ENCODE results near the gene ATPAF2.

ATPAF2 gene

DNA sequence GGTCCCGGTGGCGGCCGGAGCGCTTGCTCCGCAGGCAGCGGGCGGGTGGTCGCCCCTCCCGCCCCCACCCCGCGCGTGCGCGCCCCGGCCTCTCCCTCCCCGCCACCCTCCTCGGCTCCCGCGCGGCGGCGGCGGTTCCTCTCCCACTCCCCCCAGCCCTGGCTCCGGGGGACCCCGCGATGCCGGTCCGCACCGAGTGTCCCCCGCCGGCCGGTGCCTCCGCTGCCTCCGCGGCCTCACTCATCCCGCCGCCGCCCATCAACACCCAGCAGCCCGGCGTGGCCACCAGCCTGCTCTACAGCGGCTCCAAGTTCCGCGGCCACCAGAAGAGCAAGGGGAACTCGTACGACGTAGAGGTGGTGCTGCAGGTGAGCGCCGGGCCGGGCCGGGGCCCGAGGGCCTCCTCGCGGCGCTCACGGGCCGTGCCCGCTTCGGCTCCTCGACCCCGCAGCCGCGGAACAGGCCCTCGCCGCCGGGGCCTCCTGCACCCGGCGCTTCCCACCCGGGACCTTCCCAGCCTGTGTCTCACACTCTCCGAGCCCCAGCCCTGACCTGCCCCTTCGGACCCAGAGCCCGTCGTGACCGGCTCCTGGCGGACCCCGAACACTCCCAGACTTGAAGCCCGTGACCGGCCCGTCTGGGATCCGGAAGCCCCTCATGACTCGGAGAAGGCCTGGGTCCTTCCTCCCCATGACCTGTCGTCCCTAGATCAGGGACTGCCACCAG is 730 bp upstream of the ATPAF2 start:
- DNase-seq, result no peak

GRCh38 chr17:18038149-18038850 is 668 bp downstream of the ATPAF2 start:
- no peak for DNase-seq

- no peak for DNase-seq
Observed at GRCh38 chr17:18037486-18037885, 1.5 kb downstream of the ATPAF2 start.

GRCh38 chr17:18035704-18036103 is 3.3 kb downstream of the ATPAF2 start:
- DNase-seq, result no peak

- peak; percentile 75 for DNase-seq
Observed at GRCh38 chr17:18033442-18034099, 5.4 kb downstream of the ATPAF2 start.

- DNase-seq, result no peak
Observed at GRCh38 chr17:18031955-18032354, 7.0 kb downstream of the ATPAF2 start.

GRCh38 chr17:18028952-18029540 is 9.9 kb downstream of the ATPAF2 start:
- no peak for DNase-seq

DNA sequence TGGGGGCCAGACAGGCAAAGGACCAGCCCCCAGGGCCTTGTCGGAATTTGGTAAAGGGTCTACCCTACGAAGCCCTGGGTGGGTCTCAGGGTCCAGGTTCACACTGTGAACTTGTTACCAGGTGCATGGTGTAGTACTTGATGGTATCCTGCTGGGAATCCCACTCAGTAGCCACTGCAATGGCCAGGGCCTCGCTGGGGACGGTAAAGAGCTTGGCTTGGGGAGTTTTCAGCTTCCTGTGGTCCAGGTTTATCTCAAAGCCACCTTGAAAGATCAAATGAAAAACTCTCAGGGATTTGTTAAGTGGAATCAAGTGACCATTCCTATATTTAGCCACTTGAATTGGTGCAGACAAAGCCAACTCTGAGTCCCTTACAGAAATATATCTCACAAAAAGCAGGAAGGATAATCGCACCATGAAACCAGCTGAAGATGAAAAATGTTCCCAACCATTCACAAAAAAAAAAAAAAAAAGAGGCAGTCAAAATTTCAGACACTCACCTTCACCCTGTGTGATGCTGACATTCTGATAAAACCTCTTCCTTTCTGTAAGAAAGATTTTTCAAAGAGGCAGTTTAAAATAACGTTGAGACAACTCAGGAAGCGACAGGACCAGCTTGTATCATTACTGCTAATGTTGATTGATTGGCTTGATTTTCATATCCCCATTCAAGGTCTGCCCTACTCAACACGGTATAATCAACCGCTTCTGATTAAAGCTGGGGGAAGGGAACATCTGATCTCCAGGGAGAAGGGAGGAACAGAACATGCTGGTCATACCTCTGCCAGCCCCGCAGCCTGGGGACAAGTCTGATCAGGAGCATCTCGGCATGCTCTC is 10.6 kb downstream of the ATPAF2 start:
- DNase-seq, result no peak

DNA sequence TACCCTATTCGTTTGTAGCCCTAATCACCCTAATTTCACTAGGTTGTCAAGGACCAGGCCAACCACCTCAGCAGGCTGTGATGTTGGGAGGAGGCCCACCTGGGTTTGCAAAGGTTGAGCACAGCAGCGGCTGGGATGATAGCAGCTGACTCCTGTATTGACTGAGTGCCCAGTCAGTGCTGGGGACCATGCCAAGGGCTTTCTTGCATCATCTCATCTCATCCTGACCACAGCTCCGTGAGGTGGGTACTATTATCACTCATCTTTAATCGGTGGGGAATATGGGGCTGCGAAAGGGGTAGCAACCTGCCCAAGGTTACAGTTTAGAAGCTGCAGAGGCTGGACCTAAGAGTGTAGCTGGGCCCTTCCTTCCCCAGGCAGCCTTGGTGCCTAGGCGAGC is 11.7 kb downstream of the ATPAF2 start:
- DNase-seq, result no peak

- no peak for DNase-seq
Observed at GRCh38 chr17:18025945-18026776, 12.8 kb downstream of the ATPAF2 start.

- no peak for DNase-seq
Observed at GRCh38 chr17:18025241-18025944, 13.6 kb downstream of the ATPAF2 start.

GRCh38 chr17:18021372-18021771 is 17.6 kb downstream of the ATPAF2 start:
- DNase-seq, result no peak

DNA sequence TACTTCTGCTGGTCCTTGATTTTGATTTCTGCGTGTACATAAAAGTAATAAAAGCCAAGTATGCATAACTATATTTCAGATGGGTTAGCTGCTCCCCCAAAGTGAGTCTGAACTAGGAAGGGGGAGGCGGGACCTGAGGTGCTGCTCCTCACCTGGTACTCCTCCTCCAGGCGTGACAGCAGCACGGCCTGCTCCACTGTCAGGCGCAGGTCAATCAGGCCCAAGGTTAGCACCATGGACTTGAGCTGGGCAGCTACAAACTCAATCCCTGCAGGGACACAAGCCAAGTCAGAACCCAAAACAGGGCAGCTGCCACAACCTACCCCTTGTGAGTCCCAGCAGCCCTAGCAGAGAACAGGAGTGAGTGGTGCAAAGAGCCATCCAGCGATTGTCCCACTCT is 18.0 kb downstream of the ATPAF2 start:
- no peak for DNase-seq

DNA sequence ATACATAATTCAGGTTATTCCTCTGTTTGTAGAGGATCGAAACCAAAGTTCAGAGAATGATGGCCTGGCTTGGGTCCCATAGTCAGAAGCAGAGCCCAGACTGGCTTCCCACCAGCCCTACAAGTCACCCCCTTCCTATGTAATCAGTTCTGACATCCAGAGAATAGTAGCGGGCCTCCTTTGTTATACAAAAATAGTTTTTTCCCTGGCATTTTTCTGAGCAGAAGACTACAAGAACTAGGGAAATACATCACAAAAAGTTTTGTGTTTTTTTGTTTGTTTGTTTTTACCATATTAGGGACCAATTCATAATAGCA is 19.2 kb downstream of the ATPAF2 start:
- no peak for DNase-seq

GRCh38 chr17:18018411-18018921 is 20.5 kb downstream of the ATPAF2 start:
- no peak for DNase-seq

- no peak for DNase-seq
Observed at GRCh38 chr17:18017958-18018357, 21.0 kb downstream of the ATPAF2 start.

GRCh38 chr17:18016426-18016825 is 22.5 kb downstream of the ATPAF2 start:
- no peak for DNase-seq

DNA sequence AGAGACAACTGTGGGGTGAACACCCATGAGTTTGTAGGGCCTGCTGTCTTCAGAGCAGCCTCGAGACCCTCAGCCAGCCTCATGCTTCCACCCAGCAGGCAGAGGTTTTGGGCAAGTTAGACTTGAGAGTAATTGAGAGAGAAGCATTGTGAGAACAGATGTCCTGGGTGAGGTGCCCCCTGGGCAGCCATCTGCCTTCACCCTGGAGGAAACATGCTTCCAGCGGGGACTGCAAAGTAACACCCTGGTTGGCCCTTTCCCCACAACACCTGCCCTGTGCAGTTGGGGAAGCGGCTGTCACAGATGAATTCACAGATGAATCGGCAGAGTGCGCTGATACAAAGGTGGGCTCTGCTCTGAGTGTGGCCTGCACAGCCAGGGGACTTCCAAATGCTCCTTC is 23.4 kb downstream of the ATPAF2 start:
- DNase-seq, result no peak

DNA sequence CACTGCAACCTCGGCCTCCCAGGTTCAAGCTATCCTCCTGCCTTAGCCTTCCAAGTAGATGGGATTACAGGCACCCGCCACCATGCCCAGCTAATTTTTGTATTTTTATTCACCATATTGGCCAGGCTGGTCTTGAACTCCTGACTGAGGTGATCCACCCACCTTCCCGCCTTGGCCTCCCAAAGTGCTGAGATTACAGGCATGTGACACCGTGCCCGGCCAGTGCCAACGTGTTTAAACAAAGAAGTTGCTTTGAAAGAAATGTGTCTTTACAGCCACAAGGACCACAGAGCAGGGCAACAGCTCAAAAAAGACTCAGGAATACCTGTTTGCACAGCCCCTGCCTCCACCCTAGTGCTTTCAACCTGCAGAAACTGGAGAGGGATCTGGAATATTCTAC is 25.0 kb downstream of the ATPAF2 start:
- no peak for DNase-seq

DNA sequence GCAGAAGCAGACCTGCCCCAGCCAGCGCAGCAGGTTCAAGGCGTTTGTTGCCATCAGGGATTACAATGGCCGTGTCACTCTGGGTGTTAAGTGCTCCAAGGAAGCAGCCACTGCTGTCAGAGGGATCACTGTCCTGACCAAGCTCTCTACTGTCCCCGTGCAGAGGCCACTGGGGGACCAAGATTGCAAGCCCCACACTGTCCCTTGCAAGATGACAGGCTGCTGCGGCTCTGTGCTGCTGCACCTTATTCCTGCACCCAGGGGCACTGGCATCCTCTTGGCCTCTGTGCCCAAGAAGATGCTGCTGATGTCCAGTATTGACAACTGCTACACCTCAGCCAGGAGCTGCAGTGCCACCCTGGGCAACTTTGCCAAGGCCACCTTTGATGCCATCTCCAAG is 27.7 kb downstream of the ATPAF2 start:
- DNase-seq, result no peak

Measured in NCI-H2227 treated with DMSO at 0.1 percent for 48 hours (cell line).